Fibroblast of skin of right biceps (primary cell): ENCODE data around the gene TMEM117.
"Not testable (repeated sequence)": the region's sequence is repeated elsewhere in the genome, so short reads cannot be mapped to it uniquely, and the experiment has no call there.

Experiments used
- DNase-seq: peaks from one replicate; pipeline ENCODE4 v3.0.0-alpha.2; 2013

TMEM117 gene

GRCh38 chr12:44235674-44236073, 399.8 kb downstream of the TMEM117 start:
- no peak for DNase-seq

- DNase-seq = no peak
Measured at GRCh38 chr12:44240186-44240585, 404.3 kb downstream of the TMEM117 start.

- DNase-seq = no peak
Measured at GRCh38 chr12:44245932-44246331, 410.1 kb downstream of the TMEM117 start.

GRCh38 chr12:44246482-44247105, 410.7 kb downstream of the TMEM117 start:
- peak; percentile 60 for DNase-seq

- DNase-seq = no peak
Measured at GRCh38 chr12:44247588-44247987, 411.7 kb downstream of the TMEM117 start.

GRCh38 chr12:44248436-44248835, 412.6 kb downstream of the TMEM117 start:
- DNase-seq = no peak

- not testable (repeated sequence) for DNase-seq
Measured at GRCh38 chr12:44250440-44250839, 414.6 kb downstream of the TMEM117 start.

- no peak for DNase-seq
Measured at GRCh38 chr12:44253338-44253856, 417.5 kb downstream of the TMEM117 start.

- no peak for DNase-seq
Measured at GRCh38 chr12:44258246-44258645, 422.4 kb downstream of the TMEM117 start.

GRCh38 chr12:44259890-44260289, 424.0 kb downstream of the TMEM117 start:
- DNase-seq = no peak

- DNase-seq = no peak
Measured at GRCh38 chr12:44260581-44260980, 424.7 kb downstream of the TMEM117 start.

GRCh38 chr12:44285321-44285960, 449.6 kb downstream of the TMEM117 start:
- no peak for DNase-seq

- DNase-seq = peak; percentile 47
Measured at GRCh38 chr12:44286336-44286735, 450.5 kb downstream of the TMEM117 start.

GRCh38 chr12:44286821-44287505, 451.1 kb downstream of the TMEM117 start:
- no peak for DNase-seq

- DNase-seq = peak; percentile 38
Measured at GRCh38 chr12:44287545-44287944, 451.7 kb downstream of the TMEM117 start.

GRCh38 chr12:44294649-44295048, 458.8 kb downstream of the TMEM117 start:
- no peak for DNase-seq

- no peak for DNase-seq
Measured at GRCh38 chr12:44295958-44296623, 460.2 kb downstream of the TMEM117 start.

- DNase-seq = no peak
Measured at GRCh38 chr12:44296624-44297197, 460.8 kb downstream of the TMEM117 start.

GRCh38 chr12:44299524-44299923, 463.6 kb downstream of the TMEM117 start:
- DNase-seq = no peak

GRCh38 chr12:44307506-44308168, 471.8 kb downstream of the TMEM117 start:
- DNase-seq = no peak

GRCh38 chr12:44313188-44313587, 477.3 kb downstream of the TMEM117 start:
- no peak for DNase-seq

GRCh38 chr12:44314007-44314500, 478.2 kb downstream of the TMEM117 start:
- DNase-seq = peak; percentile 19
